GM19023 (cell line): ENCODE results near the gene KRT12.
"Not testable (repeated sequence)": the region's sequence is repeated elsewhere in the genome, so short reads cannot be mapped to it uniquely, and the experiment has no call there.

Source experiments
- ATAC-seq: cut with Tn5 transposase; IDR thresholded peaks from one replicate; pipeline ENCODE4 v1.9.1; 2021; ENCODE audit warnings: mild to moderate bottlenecking, moderate library complexity; ENCODE audit not compliant: unreplicated experiment

KRT12 gene

DNA sequence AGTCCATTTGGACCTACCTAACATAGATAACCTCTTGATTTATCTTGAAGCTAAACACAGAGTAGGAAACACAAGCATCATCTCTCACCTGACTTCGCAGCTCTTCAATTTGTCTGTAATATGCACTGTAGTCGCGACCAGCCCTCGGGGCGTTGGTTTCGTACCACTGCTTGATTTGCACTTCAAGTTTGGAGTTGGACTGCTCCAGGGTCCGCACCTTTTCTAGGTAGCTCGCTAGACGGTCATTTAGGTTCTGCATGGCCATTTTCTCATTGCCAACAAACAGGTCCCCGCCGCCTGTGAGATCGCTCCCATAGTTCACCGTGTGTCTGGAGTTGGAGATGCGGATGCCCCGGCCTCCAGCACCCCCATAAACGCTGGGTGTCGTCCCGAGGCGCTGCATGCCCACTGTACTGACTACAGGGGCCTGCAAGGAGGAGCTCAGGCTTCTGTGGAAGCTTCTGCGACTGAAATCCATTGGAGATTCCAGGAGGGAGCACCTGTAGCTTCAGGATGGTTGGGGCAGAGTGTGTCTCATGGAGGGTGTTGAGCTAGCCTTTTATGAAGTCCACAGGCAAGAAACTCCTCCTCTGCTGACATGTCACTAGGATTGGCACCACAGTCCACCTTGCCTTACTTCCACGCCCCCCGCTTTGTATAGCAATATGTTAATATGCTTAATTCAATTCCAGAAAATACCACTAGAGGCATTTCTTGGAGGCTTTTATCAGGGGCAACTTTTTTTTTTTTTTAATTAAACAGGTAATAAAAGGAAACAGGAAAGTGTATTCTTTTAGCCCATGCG is 17.9 kb upstream of the KRT12 start, which contains the start of gene KRT20:
TSS of gene KRT20 (minus strand) at position 535 of the 805 bp plus-strand sequence. CDS start at position 478, 57 bp downstream.
- no peak for ATAC-seq

GRCh38 chr17:40883626-40884334 is 16.8 kb upstream of the KRT12 start:
- ATAC-seq = no peak

DNA sequence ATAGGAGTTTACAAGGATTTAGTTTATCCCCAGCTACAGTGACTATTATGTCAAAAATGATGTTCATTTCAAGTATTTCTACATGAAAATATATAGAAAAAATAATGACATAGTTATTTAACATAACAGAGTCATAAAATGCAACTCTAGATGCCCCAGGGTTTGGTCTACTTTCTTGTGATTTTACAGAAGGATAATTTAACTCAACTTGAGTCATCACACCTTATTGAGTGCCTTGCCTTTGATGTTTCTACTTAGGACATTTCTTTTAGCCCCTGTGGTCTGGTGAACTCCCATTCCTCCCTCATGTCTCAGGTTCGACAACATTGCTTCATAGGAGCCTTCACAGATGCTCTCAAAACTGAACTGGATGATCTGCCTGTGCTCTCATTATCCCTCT is 16.0 kb upstream of the KRT12 start:
- no peak for ATAC-seq

GRCh38 chr17:40879026-40879425 is 12.0 kb upstream of the KRT12 start:
- ATAC-seq = no peak

GRCh38 chr17:40878044-40878443 is 11.0 kb upstream of the KRT12 start:
- ATAC-seq = no peak

DNA sequence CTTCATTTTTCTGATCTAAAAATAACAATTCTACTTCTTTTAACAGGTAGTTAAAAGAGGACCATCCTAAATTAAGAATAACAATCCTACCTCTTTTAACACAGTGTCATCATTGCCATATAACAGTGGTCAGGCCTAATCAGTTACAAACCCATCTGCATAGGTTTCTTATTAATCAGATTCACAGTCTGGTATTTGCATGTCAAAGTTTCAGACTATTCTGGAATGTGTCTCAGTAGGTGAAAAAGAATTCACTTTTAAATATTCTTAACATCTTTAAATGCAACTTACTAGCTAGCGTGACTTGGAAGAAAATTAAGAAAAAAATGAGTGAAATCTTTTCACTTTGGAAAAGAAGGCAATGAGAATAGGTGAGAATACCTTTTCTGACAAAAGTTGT is 6.8 kb upstream of the KRT12 start:
- no peak for ATAC-seq

- ATAC-seq = no peak
These were observed 6.2 kb upstream of the KRT12 start for GRCh38 chr17:40873255-40873654.

- ATAC-seq = no peak
These were observed 5.4 kb upstream of the KRT12 start for GRCh38 chr17:40872416-40872815.

- ATAC-seq = no peak
These were observed 4.3 kb upstream of the KRT12 start for GRCh38 chr17:40871316-40871715.

- ATAC-seq = no peak
These were observed 3.1 kb upstream of the KRT12 start for GRCh38 chr17:40870136-40870535.

GRCh38 chr17:40864661-40865390 is 2.2 kb downstream of the KRT12 start:
- no peak for ATAC-seq

- ATAC-seq = no peak
These were observed 3.9 kb downstream of the KRT12 start for GRCh38 chr17:40862985-40863733.

GRCh38 chr17:40859536-40859935 is 7.5 kb downstream of the KRT12 start:
- ATAC-seq = no peak

GRCh38 chr17:40858667-40859066 is 8.4 kb downstream of the KRT12 start:
- ATAC-seq = not testable (repeated sequence)

DNA sequence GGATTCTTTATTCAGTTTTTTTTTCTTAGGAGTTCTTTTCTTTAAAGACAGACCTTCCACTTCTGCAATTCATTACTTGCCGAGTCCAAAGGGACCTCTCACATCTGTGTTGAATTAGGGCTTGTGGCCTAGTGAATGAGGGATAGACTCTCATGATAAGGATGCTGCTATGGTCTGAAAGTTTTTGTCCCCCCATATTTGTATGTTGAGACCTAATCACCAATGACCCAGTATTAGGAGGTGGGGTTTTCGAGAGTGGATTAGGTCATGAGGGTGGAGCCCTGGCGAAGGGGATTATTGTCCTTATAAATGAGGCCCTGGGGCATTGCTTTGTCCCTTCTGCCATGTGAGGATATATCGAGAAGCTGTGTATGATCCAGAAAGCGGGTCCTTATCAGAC is 9.5 kb downstream of the KRT12 start:
- ATAC-seq = no peak

DNA sequence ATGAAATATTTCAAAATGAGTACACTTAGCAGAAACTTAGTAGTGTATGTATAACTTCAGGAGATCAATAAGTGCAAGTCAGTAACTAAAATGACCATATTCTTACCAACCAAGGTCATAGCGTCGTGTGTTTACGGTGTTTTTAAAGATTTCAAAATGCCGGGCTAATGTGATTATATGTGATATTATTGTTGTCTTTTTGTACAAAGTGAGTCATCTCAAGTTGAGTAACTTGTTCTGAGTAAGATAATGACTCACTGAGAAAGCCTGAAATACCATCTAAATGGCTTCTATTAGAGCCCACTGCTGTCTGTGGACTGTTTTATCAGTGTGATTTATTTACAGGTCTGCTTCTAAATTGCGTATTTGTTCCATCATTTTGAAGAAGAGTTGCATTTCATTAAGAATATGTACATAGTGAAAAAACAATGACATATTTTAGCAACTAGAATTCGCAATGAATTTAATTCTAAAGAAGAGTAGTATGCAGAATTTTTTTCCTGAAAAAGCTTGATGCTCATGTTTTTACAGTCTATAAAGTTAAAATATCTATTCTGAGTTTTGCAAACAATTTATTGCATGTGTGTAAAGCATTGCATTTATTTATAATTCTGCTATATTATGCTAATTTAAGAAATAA is 12.7 kb downstream of the KRT12 start:
- no peak for ATAC-seq

DNA sequence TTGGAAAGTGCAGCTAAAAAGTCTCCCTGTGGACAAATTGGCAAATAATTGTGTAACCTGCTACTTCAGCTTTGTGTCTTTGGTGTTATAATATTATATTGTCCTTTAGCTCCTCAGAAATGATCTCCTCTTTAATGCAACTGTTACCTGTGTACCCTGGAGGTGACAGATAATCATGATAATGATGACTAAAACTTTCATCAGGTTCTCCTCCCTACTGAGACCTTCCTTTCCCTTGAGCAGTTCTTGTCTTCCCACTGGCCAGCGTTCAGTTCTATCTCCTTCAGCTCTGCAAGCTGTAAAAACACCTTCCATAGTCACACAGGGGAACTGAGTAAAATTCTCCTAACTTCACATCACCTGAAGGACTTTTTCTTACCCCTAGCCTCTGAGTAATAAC is 14.7 kb downstream of the KRT12 start:
- no peak for ATAC-seq

- ATAC-seq = no peak
These were observed 16.6 kb downstream of the KRT12 start for GRCh38 chr17:40850293-40850972.

DNA sequence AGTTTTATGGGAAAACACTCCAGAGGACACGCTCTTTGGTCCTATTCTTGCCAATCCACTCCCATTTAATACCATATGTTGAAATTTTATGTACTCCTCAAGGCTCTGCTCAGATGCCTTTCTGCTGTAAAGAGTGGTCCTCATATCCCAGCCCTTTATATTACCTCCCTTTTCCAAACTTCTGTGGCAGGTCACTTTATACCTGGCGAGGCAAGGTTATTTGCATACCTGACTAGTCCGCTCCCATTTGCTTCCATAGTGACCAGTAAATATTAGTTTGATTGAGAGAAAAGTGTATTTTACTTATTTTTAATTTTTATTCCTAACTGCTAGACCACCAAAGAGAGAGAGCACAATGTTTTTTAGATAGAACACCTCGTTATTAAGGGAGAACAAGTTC is 17.3 kb downstream of the KRT12 start:
- ATAC-seq = no peak
